ENCODE measurements around the gene C5orf46. TPM values are rescaled to one million over a fixed set of nuclear protein-coding genes. Genes with fewer than 3 reads are reported as not detected.

The C5orf46 gene
- total and polyA plus RNA-seq, 10 donors, result not detected

GRCh38 chr5:147902609-147903115 is 3.7 kb downstream of the C5orf46 start:
- H3K36me3 ChIP-seq, result no peaks in the 10 kb centered on the region
- no peak for DNase-seq
- H3K4me1 ChIP-seq, result no peaks in the 10 kb centered on the region
- TF ChIP-seq POLR2A (IDR thresholded peaks at IDR 0.05) (no peak), CTCF (IDR thresholded peaks at IDR 0.05 in 8 of 11, conservative IDR thresholded peaks at IDR 0.05 in 3 of 11) (no peak), POLR2AphosphoS5 (IDR thresholded peaks at IDR 0.05) (no peak)
- no peaks in the 10 kb centered on the region for H3K9me3 ChIP-seq
- no peak overlapping the region for H3K4me3 ChIP-seq
- intact Hi-C loops (cut with DNase I; ENCODE audit: low total_unique reads), result no loop called here
- no peak overlapping the region for H3K27ac ChIP-seq
- no peaks in the 10 kb centered on the region for H3K27me3 ChIP-seq (replicated peaks in 1 of 7)

GRCh38 chr5:147901599-147902039 is 4.7 kb downstream of the C5orf46 start:
- H3K27me3 ChIP-seq (replicated peaks in 1 of 7), result no peaks in the 10 kb centered on the region
- WGBS, 5 donors, result 74 to 86% (median 81%) methylated on average over 12 of the region's 12 CpGs
- intact Hi-C loops (cut with DNase I; ENCODE audit: low total_unique reads), result no loop called here
- no peaks in the 10 kb centered on the region for H3K9me3 ChIP-seq
- no peak overlapping the region for H3K4me3 ChIP-seq
- H3K36me3 ChIP-seq, result no peaks in the 10 kb centered on the region
- H3K4me1 ChIP-seq, result no peaks in the 10 kb centered on the region
- no peak overlapping the region for H3K27ac ChIP-seq
- DNase-seq, result no peak
- no peak for TF ChIP-seq POLR2AphosphoS5 (IDR thresholded peaks at IDR 0.05)
- no peak for TF ChIP-seq POLR2A (IDR thresholded peaks at IDR 0.05)
- no peak for TF ChIP-seq CTCF (IDR thresholded peaks at IDR 0.05 in 8 of 11, conservative IDR thresholded peaks at IDR 0.05 in 3 of 11)

GRCh38 chr5:147898875-147899401 is 7.4 kb downstream of the C5orf46 start:
- DNase-seq, result no peak
- TF ChIP-seq POLR2A (IDR thresholded peaks at IDR 0.05), result no peak
- no peak for TF ChIP-seq POLR2AphosphoS5 (IDR thresholded peaks at IDR 0.05)
- TF ChIP-seq CTCF (IDR thresholded peaks at IDR 0.05 in 8 of 11, conservative IDR thresholded peaks at IDR 0.05 in 3 of 11), result no peak
- 80 to 90% (median 88%) methylated on average over 3 of the region's 3 CpGs for WGBS, 5 donors
- H3K36me3 ChIP-seq, result no peaks in the 10 kb centered on the region
- H3K4me1 ChIP-seq, result no peaks in the 10 kb centered on the region
- intact Hi-C loops (cut with DNase I; ENCODE audit: low total_unique reads), result no loop called here
- no peaks in the 10 kb centered on the region for H3K9me3 ChIP-seq
- H3K27me3 ChIP-seq (replicated peaks in 1 of 7), result peaks cover 0 to 6% (median 0%) of the 10 kb centered on the region in 7 donors
- H3K4me3 ChIP-seq, result no peak overlapping the region
- no peak overlapping the region for H3K27ac ChIP-seq

GRCh38 chr5:147895864-147896263 is 10.5 kb downstream of the C5orf46 start:
- intact Hi-C loops (cut with DNase I; ENCODE audit: low total_unique reads), result no loop called here
- H3K4me1 ChIP-seq, result no peaks in the 10 kb centered on the region
- 87 to 97% (median 88%) methylated on average over 1 of the region's 1 CpG for WGBS, 5 donors

More at GRCh38 chr5:147895864-147896263, 10.5 kb downstream of the C5orf46 start:
- DNase-seq, result no peak
- H3K9me3 ChIP-seq, result no peaks in the 10 kb centered on the region
- H3K27me3 ChIP-seq (replicated peaks in 1 of 7), result peaks cover 0 to 14% (median 0%) of the 10 kb centered on the region in 7 donors
- H3K4me3 ChIP-seq, result no peak overlapping the region
- H3K36me3 ChIP-seq, result no peaks in the 10 kb centered on the region
- TF ChIP-seq CTCF (IDR thresholded peaks at IDR 0.05 in 8 of 11, conservative IDR thresholded peaks at IDR 0.05 in 3 of 11), result no peak
- no peak for TF ChIP-seq POLR2AphosphoS5 (IDR thresholded peaks at IDR 0.05)
- TF ChIP-seq POLR2A (IDR thresholded peaks at IDR 0.05), result no peak
- H3K27ac ChIP-seq, result no peak overlapping the region

All from spleen (tissue), 11 donors.